Measurements from ENCODE around the gene HUS1B. TPM values are rescaled to one million over a fixed set of nuclear protein-coding genes. Genes with fewer than 3 reads are reported as not detected.

HUS1B gene
- total and polyA plus RNA-seq, 2 of the 8 experiments (the other 6 are each of a cell fraction or from before 2014, with no cell fraction given) = 0.48 to 1.1 TPM

- H4K20me1 ChIP-seq (replicated peaks in 1 of 2; ENCODE audit: control insufficient read depth in 1 of 2, insufficient read depth in 2 of 2, low read length in 2 of 2) = no peaks in the 10 kb centered on the region
- FAIRE-seq (no peak), DNase-seq (ENCODE audit: low read depth in 1 of 2, low spot score in 2 of 2) (no peak)
- no peak overlapping the region for H2BK5ac ChIP-seq (ENCODE audit: low read depth, low read length)
- 84% methylated on average over 5 of the region's 5 CpGs; no CpG with 5 or more reads in 1 of the 2 experiments for WGBS, 2 experiments (ENCODE audit: extremely low coverage in 1 of 2, insufficient coverage in 1 of 2, insufficient read length in 1 of 2, insufficient replicate concordance in 2 of 2, low coverage in 1 of 2, low lambda C conversion rate in 2 of 2, missing lambda C conversion rate in 1 of 2)
- peaks cover 0 to 6% (median 0%) of the 10 kb centered on the region in 4 experiments; a peak in 3 of 8 replicates for H3K36me3 ChIP-seq (ENCODE audit: control insufficient read depth in 2 of 4, insufficient read depth in 4 of 4, low read length in 3 of 4)
- H2BK20ac ChIP-seq (ENCODE audit: low read length) = no peak overlapping the region
- no peak overlapping the region for H3K23ac ChIP-seq (ENCODE audit: insufficient read length)
- H3K4me3 ChIP-seq (ENCODE audit: extremely low read depth in 1 of 4, insufficient read depth in 2 of 4, low read depth in 3 of 4, low read length in 4 of 4) = no peak overlapping the region; a peak in 1 of 8 replicates
- no peaks in the 10 kb centered on the region; the same call in 1 of the 2 replicates for H3K23me2 ChIP-seq (ENCODE audit: low read depth, low read length)
- no peak overlapping the region for H2BK15ac ChIP-seq (ENCODE audit: low read length)
- no peak overlapping the region for H3K4ac ChIP-seq (replicated peaks; ENCODE audit: insufficient read length, low read depth, low read length)
- H3K4me2 ChIP-seq (ENCODE audit: insufficient read depth in 1 of 2, low read depth in 2 of 2, low read length in 2 of 2) = no peak overlapping the region
- H2BK120ac ChIP-seq (replicated peaks; ENCODE audit: low read depth, low read length) = no peak overlapping the region
- H3K14ac ChIP-seq (ENCODE audit: insufficient read length) = no peak overlapping the region
- peaks cover 3 to 5% of the 10 kb centered on the region in 2 experiments; a peak in 2 of 4 replicates for H3K9me3 ChIP-seq (ENCODE audit: insufficient read depth in 2 of 2, low read depth in 1 of 2, low read length in 1 of 2)
- H2AK5ac ChIP-seq (ENCODE audit: low read depth, low read length) = no peak overlapping the region
- ChIA-PET POLR2A (ENCODE audit: partially characterized antibody) (interaction anchor here (0.6 to 0.7 kb wide), 2 partner anchors 8 to 17 kb away, joined by 3 to 6 read pairs; no protein-coding TSS in a partner anchor), CTCF (ENCODE audit: partially characterized antibody) (interaction anchor here (0.6 to 1.5 kb wide), 2 partner anchors 55 to 794 kb away, joined by 3 read pairs; no protein-coding TSS in a partner anchor)
- H3K56ac ChIP-seq (replicated peaks; ENCODE audit: insufficient read length, low read depth, low read length) = no peak overlapping the region
- H3K79me2 ChIP-seq (ENCODE audit: control insufficient read depth in 1 of 2, insufficient read depth in 2 of 2, low read length in 2 of 2) = peaks cover 0 to 82% of the 10 kb centered on the region in 2 experiments; a peak in 3 of 4 replicates
- H4K5ac ChIP-seq (ENCODE audit: insufficient read length, low read depth, low read length) = no peak overlapping the region
- H3K18ac ChIP-seq (ENCODE audit: extremely low read depth, low read length) = no peak overlapping the region
- no peak overlapping the region for H4K91ac ChIP-seq (replicated peaks; ENCODE audit: insufficient read length, low read length)
- no peak overlapping the region for H3K9ac ChIP-seq (replicated peaks in 1 of 4; ENCODE audit: extremely low read depth in 1 of 4, low read depth in 3 of 4, low read length in 3 of 4)
- H2BK12ac ChIP-seq (ENCODE audit: low read depth, low read length) = no peak overlapping the region
- H3K27me3 ChIP-seq (replicated peaks in 1 of 4; ENCODE audit: control insufficient read depth in 3 of 4, extremely low read depth in 1 of 4, insufficient read depth in 3 of 4, low read length in 3 of 4) = no peaks in the 10 kb centered on the region
- no peak overlapping the region for H3K27ac ChIP-seq (ENCODE audit: low read depth, low read length)
- H4K8ac ChIP-seq (ENCODE audit: extremely low read depth, insufficient read depth, low read length) = no peak overlapping the region
- no peak overlapping the region for H2AFZ ChIP-seq (ENCODE audit: low read length)
- no peaks in the 10 kb centered on the region; the same call in 1 of the 2 replicates for H3K79me1 ChIP-seq (ENCODE audit: low read depth, low read length)
- peaks cover 0 to 3% (median 1%) of the 10 kb centered on the region in 4 experiments; a peak in 1 of 7 replicates for H3K4me1 ChIP-seq (replicated peaks in 1 of 4; ENCODE audit: control insufficient read depth in 3 of 4, insufficient read depth in 4 of 4, low read length in 3 of 4)
- TF ChIP-seq MAFK (IDR thresholded peaks at IDR 0.05; ENCODE audit: low read depth, low read length) (no peak), SP4 (IDR thresholded peaks at IDR 0.05; ENCODE audit: low read length) (no peak), RBBP5 (IDR thresholded peaks at IDR 0.05; ENCODE audit: borderline replicate concordance, low read depth, low read length) (no peak), ZNF274 (IDR thresholded peaks at IDR 0.05; ENCODE audit: borderline replicate concordance, extremely low read depth, low read length) (no peak), BCL11A (IDR thresholded peaks at IDR 0.05; ENCODE audit: low read depth in 2 of 2, low read length in 2 of 2) (no peak), HDAC2 (IDR thresholded peaks at IDR 0.05; ENCODE audit: borderline replicate concordance in 1 of 2, low read depth in 2 of 2, low read length in 2 of 2) (no peak), ATF2 (IDR thresholded peaks at IDR 0.05; ENCODE audit: low read length) (no peak)
- TF ChIP-seq, protein P1, sequence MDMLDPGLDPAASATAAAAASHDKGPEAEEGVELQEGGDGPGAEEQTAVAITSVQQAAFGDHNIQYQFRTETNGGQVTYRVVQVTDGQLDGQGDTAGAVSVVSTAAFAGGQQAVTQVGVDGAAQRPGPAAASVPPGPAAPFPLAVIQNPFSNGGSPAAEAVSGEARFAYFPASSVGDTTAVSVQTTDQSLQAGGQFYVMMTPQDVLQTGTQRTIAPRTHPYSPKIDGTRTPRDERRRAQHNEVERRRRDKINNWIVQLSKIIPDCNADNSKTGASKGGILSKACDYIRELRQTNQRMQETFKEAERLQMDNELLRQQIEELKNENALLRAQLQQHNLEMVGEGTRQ (IDR thresholded peaks at IDR 0.05; ENCODE audit: low read length) = no peak
These were observed 8.7 kb upstream of the HUS1B start for GRCh38 chr6:665403-666267.
